HepG2 (cell line): ENCODE measurements around the gene NME9. TPM values are rescaled to one million over a fixed set of nuclear protein-coding genes. Genes with fewer than 3 reads are reported as not detected.

ENCODE experiments used
- ATAC-seq: fragments of 200-7000 bp; cut with Tn5 transposase; 3 replicates; pipeline ENCODE4 v1.9.1; 2020; ENCODE audit warnings: mild to moderate bottlenecking, moderate library complexity
- BruUV-seq: library from RNA; stranded (reverse); fragments of 400-500 nt; replicated peaks from 2 replicates; lab custom pipeline; 2021; lab: Mats Ljungman, UMichigan
- CTCF ChIA-PET: fragments of 300-600 bp; formaldehyde crosslinking; extraction: SDS; loops from one replicate; lab custom pipeline; 2021; ENCODE audit warnings: low total read pairs, inconsistent platforms, low intra/inter-chr PET ratio; lab: Yijun Ruan, JAX
- POLR2A ChIA-PET: fragments of 350-600 bp; sonication (Branson Sonifier 250); formaldehyde crosslinking; loops from one replicate; lab custom pipeline; 2020; ENCODE audit warnings: antibody characterized with exemption, inconsistent platforms; lab: Yijun Ruan, JAX
- DNase-seq: peaks from one replicate; pipeline ENCODE4 v3.0.0-alpha.2; 2015; ENCODE audit warnings: low spot score
- FAIRE-seq: peaks from 3 replicates; lab custom pipeline; 2011; peaks lifted over from hg19 to GRCh38; lab: Jason Lieb, UNC
- H2AFZ ChIP-seq: one replicate; pipeline ENCODE4 v1.6.1; 2011; ENCODE audit warnings: low read length, inconsistent platforms
- H3K27ac ChIP-seq: fragments of 300-600 bp; 3 replicates; pipeline ENCODE4 v1.8.0; 2011; ENCODE audit warnings: mixed run types, mild to moderate bottlenecking, mixed read lengths, low read length, inconsistent platforms; ENCODE audit not compliant: insufficient read depth; ENCODE audit errors: extremely low read length
- H3K27me3 ChIP-seq, 2 experiments: fragments of 200-600 bp in 1 of 2; 2 replicates in 1 of 2; 3 replicates in 1 of 2; pipeline versions ENCODE4 v1.6.0 to v1.8.0; 2011; ENCODE audit warnings: low read length in 2 of 2, mild to moderate bottlenecking in 2 of 2, moderate library complexity in 2 of 2, inconsistent platforms in 1 of 2; ENCODE audit not compliant: insufficient read depth in 2 of 2, control insufficient read depth in 1 of 2
- H3K36me3 ChIP-seq, 2 experiments: fragments of 200-600 bp in 1 of 2; replicated peaks in 1 of 2; 2 replicates in 1 of 2; 3 replicates in 1 of 2; pipeline versions ENCODE4 v1.5.1 to v1.8.0; 2011; ENCODE audit warnings: low read length in 2 of 2, inconsistent platforms in 1 of 2; ENCODE audit not compliant: insufficient read depth in 2 of 2, control insufficient read depth in 1 of 2
- H3K4me1 ChIP-seq: 2 replicates; pipeline ENCODE4 v1.5.1; 2012; ENCODE audit warnings: low read length, inconsistent platforms; ENCODE audit not compliant: insufficient read depth
- H3K4me2 ChIP-seq: 2 replicates; pipeline ENCODE4 v1.6.0; 2011; ENCODE audit warnings: low read depth, low read length, inconsistent platforms
- H3K4me3 ChIP-seq, 3 experiments: fragments of 200-600 bp in 1 of 3; sonication (generic), shearing (Covaris generic) in 1 of 3; replicated peaks in 1 of 3; 2 replicates each; pipeline ENCODE4 v1.5.1; 2011 to 2016; ENCODE audit warnings: low read length in 3 of 3, inconsistent platforms in 2 of 3, low read depth in 2 of 3, mild to moderate bottlenecking in 2 of 3, control low read depth in 1 of 3, mixed read lengths in 1 of 3; ENCODE audit not compliant: insufficient read depth in 1 of 3
- H3K79me2 ChIP-seq: one replicate; pipeline ENCODE4 v1.6.1; 2011; ENCODE audit warnings: low read length, inconsistent platforms; ENCODE audit not compliant: insufficient read depth
- H3K9ac ChIP-seq: 2 replicates; pipeline ENCODE4 v1.6.0; 2011; ENCODE audit warnings: mild to moderate bottlenecking, low read depth, low read length, inconsistent platforms; ENCODE audit not compliant: insufficient read depth
- H3K9me3 ChIP-seq: 2 replicates; pipeline ENCODE4 v1.5.1; 2012; ENCODE audit warnings: mild to moderate bottlenecking, low read length
- H4K20me1 ChIP-seq: 2 replicates; pipeline ENCODE4 v1.6.0; 2011; ENCODE audit warnings: inconsistent platforms, mild to moderate bottlenecking, low read length, moderate library complexity; ENCODE audit not compliant: insufficient read depth
- DBP ChIP-seq: sonication (generic); formaldehyde crosslinking; IDR thresholded peaks from 2 replicates; pipeline ENCODE4 v1.4.0; 2020; ENCODE audit warnings: missing genetic modification reagents; ENCODE audit errors: not compliant biosample characterization
- FOXC1 ChIP-seq: sonication (generic); formaldehyde crosslinking; IDR thresholded peaks from 2 replicates; pipeline ENCODE4 v1.8.0; 2022; ENCODE audit warnings: mild to moderate bottlenecking, missing genetic modification reagents, borderline replicate concordance
- HOXD1 ChIP-seq: sonication (generic); formaldehyde crosslinking; IDR thresholded peaks from 2 replicates; pipeline ENCODE4 v1.5.0; 2020; ENCODE audit warnings: missing genetic modification reagents
- JUND ChIP-seq: sonication (generic); formaldehyde crosslinking; IDR thresholded peaks from 2 replicates; pipeline ENCODE4 v1.8.0; 2022; ENCODE audit warnings: mild to moderate bottlenecking, missing genetic modification reagents
- KIAA2018 ChIP-seq: sonication (generic); formaldehyde crosslinking; IDR thresholded peaks from 2 replicates; pipeline ENCODE4 v1.5.0; 2020; ENCODE audit warnings: mild to moderate bottlenecking, missing genetic modification reagents, borderline replicate concordance
- NCOA1 ChIP-seq: sonication (generic); formaldehyde crosslinking; IDR thresholded peaks from 2 replicates; pipeline ENCODE4 v1.9.0; 2021; ENCODE audit warnings: missing genetic modification reagents
- SPEN ChIP-seq: sonication (generic); formaldehyde crosslinking; IDR thresholded peaks from 2 replicates; pipeline ENCODE4 v1.5.1; 2020; ENCODE audit warnings: low read depth, mild to moderate bottlenecking, missing genetic modification reagents
- YY1 ChIP-seq: IDR thresholded peaks from 2 replicates; pipeline ENCODE4 v1.6.1; 2011; ENCODE audit warnings: low read length, low read depth, moderate library complexity, mild to moderate bottlenecking; ENCODE audit not compliant: insufficient read depth, insufficient replicate concordance
- ZNF432 ChIP-seq: sonication (generic); formaldehyde crosslinking; IDR thresholded peaks from 2 replicates; pipeline ENCODE4 v1.5.0; 2020; ENCODE audit warnings: missing genetic modification reagents, mild to moderate bottlenecking, borderline replicate concordance
- WGBS: methylation state at CpG from one replicate; pipeline ENCODE4 v1.1.6; 2017; ENCODE audit warnings: low lambda C conversion rate; 5-methylcytosine and 5-hydroxymethylcytosine counted together
- in situ Hi-C: cut with HindIII; loops from 2 replicates; pipeline ENCODE4 v1.10.0; 2017; ENCODE audit warnings: low pct_unique_long_range_greater_than_20kb; ENCODE audit not compliant: extremely low pct_ligation_motif_present
- intact Hi-C: fragments of 100-400 bp; cut with micrococcal nuclease; formaldehyde crosslinking; loops from one replicate; pipeline ENCODE4 v1.10.0; 2022; ENCODE audit not compliant: unreplicated experiment
- polyA plus RNA-seq, 8 experiments: library from polyadenylated mRNA; depleted of rRNA in 3 of 8; stranded (reverse) in 7 of 8; unstranded in 1 of 8; fragments of >200 nt; fragmentation: Illumina TruSeq in 4 of 8; extraction: Trizol in 4 of 8; gene quantifications; 2 replicates each; pipeline versions ENCODE4 v1.2.1 to v1.2.3, GENCODE V29; 2011 to 2016; ENCODE audit warnings: low read depth in 4 of 8, missing spikeins in 1 of 8, mixed read lengths in 1 of 8; ENCODE audit not compliant: insufficient read depth in 1 of 8
- total RNA-seq, 5 experiments: library from RNA; depleted of rRNA; stranded (reverse); fragments of >200 nt; fragmentation: Illumina TruSeq; extraction: Trizol; gene quantifications; 2 replicates each; pipeline ENCODE4 v1.2.3, GENCODE V29; 2016; ENCODE audit warnings: low read depth in 1 of 5

The NME9 gene
- total and polyA plus RNA-seq, 2 of the 13 experiments (the other 11 are each of a cell fraction or from before 2014, with no cell fraction given) = not detected

GRCh38 chr3:138338244-138338643 is 8.6 kb upstream of the NME9 start:
- Histone ChIP-seq H3K4me3 (no peak overlapping the region), H3K9me3 (no peaks in the 10 kb centered on the region), H3K4me2 (no peak overlapping the region), H2AFZ (no peak overlapping the region), H3K27ac (no peak overlapping the region), H3K4me1 (no peaks in the 10 kb centered on the region), H3K27me3 (peaks cover 0 to 4% of the 10 kb centered on the region in 2 experiments; a peak in 2 of 5 replicates), H3K9ac (no peak overlapping the region), H4K20me1 (no peaks in the 10 kb centered on the region), H3K79me2 (no peaks in the 10 kb centered on the region), H3K36me3 (no peaks in the 10 kb centered on the region)
- in situ Hi-C loops (no loop called here), intact Hi-C loops (no loop called here)
- FAIRE-seq (no peak), DNase-seq (no peak), ATAC-seq (no peak)
- WGBS = 15% methylated on average over 4 of the region's 5 CpGs
- ChIA-PET POLR2A (no interaction called here), CTCF (no interaction called here)
- no TSS peak for BruUV-seq
- no peak for TF ChIP-seq ZNF432 (CRISPR knock-in tag)

GRCh38 chr3:138336454-138336999 is 6.9 kb upstream of the NME9 start:
- BruUV-seq = no TSS peak
- no peak overlapping the region for H3K9ac ChIP-seq
- no peaks in the 10 kb centered on the region for H3K4me1 ChIP-seq
- in situ Hi-C loops = no loop called here
- 74% methylated on average over 4 of the region's 4 CpGs for WGBS
- H2AFZ ChIP-seq = no peak overlapping the region
- intact Hi-C loops = no loop called here
- H3K36me3 ChIP-seq = no peaks in the 10 kb centered on the region
- POLR2A ChIA-PET = no interaction called here
- CTCF ChIA-PET = no interaction called here
- no peak overlapping the region for H3K4me2 ChIP-seq
- no peaks in the 10 kb centered on the region for H3K9me3 ChIP-seq
- no peak overlapping the region for H3K27ac ChIP-seq
- no peak overlapping the region for H3K4me3 ChIP-seq
- no peak for DNase-seq
- no peaks in the 10 kb centered on the region for H3K79me2 ChIP-seq
- no peaks in the 10 kb centered on the region for H4K20me1 ChIP-seq
- FAIRE-seq = no peak
- H3K27me3 ChIP-seq = no peaks in the 10 kb centered on the region; a peak in 1 of 5 replicates
- ATAC-seq = no peak
- TF ChIP-seq HOXD1 (CRISPR knock-in tag) (no peak), DBP (no peak), NCOA1 (CRISPR knock-in tag) (no peak), JUND (CRISPR knock-in tag) (no peak), FOXC1 (CRISPR knock-in tag) (no peak), YY1 (no peak), KIAA2018 (CRISPR knock-in tag) (no peak), SPEN (no peak)
